Psoas muscle (tissue), 8 donors: Measurements from ENCODE around the gene ZNG1A. TPM values are rescaled to one million over a fixed set of nuclear protein-coding genes. Genes with fewer than 3 reads are reported as not detected.
"Not testable (repeated sequence)": the region's sequence is repeated elsewhere in the genome, so short reads cannot be mapped to it uniquely, and the experiment has no call there.

Experiments used
- ATAC-seq, 4 donors: fragments of 200-7000 bp; cut with Tn5 transposase; one replicate each; pipeline ENCODE4 v1.9.1; 2020; ENCODE audit warnings: moderate library complexity in 3 of 4, mild to moderate bottlenecking in 2 of 4
- DNase-seq, 2 donors: peaks; one replicate each; pipeline ENCODE4 v3.0.0-alpha.2; 2020
- H3K27ac ChIP-seq: fragments of 200-600 bp; one replicate; pipeline ENCODE4 v1.8.0; 2022
- H3K27me3 ChIP-seq, 3 donors: fragments of 200-600 bp in 1 of 3; one replicate each; pipeline versions ENCODE4 v1.6.1 to v1.8.0; 2013 to 2022; ENCODE audit warnings: low read length in 2 of 3, mild to moderate bottlenecking in 2 of 3, moderate library complexity in 1 of 3; ENCODE audit not compliant: insufficient read depth in 3 of 3
- H3K36me3 ChIP-seq, 2 donors: fragments of 200-600 bp in 1 of 2; one replicate each; pipeline versions ENCODE4 v1.6.1 to v1.8.0; 2013 to 2022; ENCODE audit warnings: low read depth in 1 of 2, mild to moderate bottlenecking in 1 of 2, moderate library complexity in 1 of 2; ENCODE audit not compliant: insufficient read depth in 1 of 2
- H3K4me1 ChIP-seq: fragments of 200-600 bp; one replicate; pipeline ENCODE4 v1.8.0; 2022
- H3K4me3 ChIP-seq: fragments of 200-600 bp; one replicate; pipeline ENCODE4 v1.8.0; 2022; ENCODE audit warnings: mild to moderate bottlenecking
- H3K9me3 ChIP-seq: fragments of 200-600 bp; one replicate; pipeline ENCODE4 v1.8.0; 2022
- WGBS, 3 donors: extraction: QIAGEN DNeasy Blood & Tissue Kit; methylation state at CpG; one replicate each; pipeline versions ENCODE4 v1.1.6 to v1.1.7; 2013; 5-methylcytosine and 5-hydroxymethylcytosine counted together
- intact Hi-C, 2 donors: fragments of 100-400 bp; cut with DNase I; formaldehyde crosslinking; loops; one replicate each; pipeline versions ENCODE4 v1.11.0 to v1.14.2; 2022
- polyA plus RNA-seq, 3 donors: library from polyadenylated mRNA; stranded (reverse); fragments of 200-250 nt; gene quantifications; one replicate each; pipeline ENCODE4 v1.2.3, GENCODE V29; 2013
- total RNA-seq, 4 donors: library from RNA; stranded (reverse); fragmentation: NEBNext Ultra II Directional in 2 of 4; extraction: Animal tissue kit (Norgen Biotek cat#: 25700) in 2 of 4; gene quantifications; one replicate each; pipeline versions ENCODE4 v1.2.1 to v1.2.4, GENCODE V29; 2021 to 2023
- TF ChIP-seq, protein P1 (sequence below): fragments of 200-600 bp; IDR thresholded peaks from one replicate; pipeline ENCODE4 v1.8.0; 2022; ENCODE audit warnings: antibody characterized with exemption
- donor health status: healthy with polysubstance abuse.
- donor health status: DM: no; HTN: no; CAD: no; lungs with moderate emphysema.
- donor health status: Bipolar disorder and iron deficiency.
- donor health status: healthy.
- donor health status: DM: yes; HTN: yes; CAD: no.
- donor health status: DM: no; HTN: no; CAD: no.
- donor health status: DM: no; HTN: no; CAD: no.
- donor health status: DM: yes; HTN: yes; CAD: no.

The ZNG1A gene
- total and polyA plus RNA-seq, 7 donors = 12.0 to 38.4 (median 17.7) TPM

DNA sequence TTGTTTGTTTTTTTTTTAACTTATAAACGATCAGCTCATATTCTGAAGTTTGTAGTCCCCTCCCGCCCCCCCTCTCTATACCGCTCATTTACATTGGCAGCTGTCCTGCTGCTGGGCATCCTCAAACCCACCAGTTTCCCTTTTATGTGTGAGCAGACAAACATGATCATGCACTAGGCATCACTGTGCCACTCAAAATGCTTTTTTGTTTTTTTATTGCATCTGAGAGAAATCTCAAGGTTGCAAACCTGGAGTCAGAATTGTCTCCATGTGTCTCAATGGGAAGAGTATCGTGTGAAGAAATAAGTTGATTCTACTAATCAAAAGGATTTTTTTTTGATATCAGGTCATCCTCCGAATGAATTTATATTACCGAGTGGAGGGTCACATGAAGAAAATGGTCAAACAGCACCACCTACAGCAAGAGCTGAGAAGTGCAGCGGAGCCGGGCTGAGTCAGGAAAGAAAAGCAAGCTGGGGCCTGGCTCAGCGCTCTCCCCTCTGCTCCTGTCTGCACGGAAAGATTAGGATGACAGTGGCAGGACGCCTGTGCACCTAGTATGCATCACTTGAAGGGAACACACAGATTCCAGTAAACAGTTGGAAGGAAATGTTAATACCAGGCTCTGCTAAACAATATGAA lies 90.3 kb downstream of the ZNG1A start:
- H3K36me3 ChIP-seq = not testable (repeated sequence)
- TF ChIP-seq, protein P1, sequence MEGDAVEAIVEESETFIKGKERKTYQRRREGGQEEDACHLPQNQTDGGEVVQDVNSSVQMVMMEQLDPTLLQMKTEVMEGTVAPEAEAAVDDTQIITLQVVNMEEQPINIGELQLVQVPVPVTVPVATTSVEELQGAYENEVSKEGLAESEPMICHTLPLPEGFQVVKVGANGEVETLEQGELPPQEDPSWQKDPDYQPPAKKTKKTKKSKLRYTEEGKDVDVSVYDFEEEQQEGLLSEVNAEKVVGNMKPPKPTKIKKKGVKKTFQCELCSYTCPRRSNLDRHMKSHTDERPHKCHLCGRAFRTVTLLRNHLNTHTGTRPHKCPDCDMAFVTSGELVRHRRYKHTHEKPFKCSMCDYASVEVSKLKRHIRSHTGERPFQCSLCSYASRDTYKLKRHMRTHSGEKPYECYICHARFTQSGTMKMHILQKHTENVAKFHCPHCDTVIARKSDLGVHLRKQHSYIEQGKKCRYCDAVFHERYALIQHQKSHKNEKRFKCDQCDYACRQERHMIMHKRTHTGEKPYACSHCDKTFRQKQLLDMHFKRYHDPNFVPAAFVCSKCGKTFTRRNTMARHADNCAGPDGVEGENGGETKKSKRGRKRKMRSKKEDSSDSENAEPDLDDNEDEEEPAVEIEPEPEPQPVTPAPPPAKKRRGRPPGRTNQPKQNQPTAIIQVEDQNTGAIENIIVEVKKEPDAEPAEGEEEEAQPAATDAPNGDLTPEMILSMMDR = peak; percentile 8
- ATAC-seq = peak; percentile 87 to 98 (median 92)

DNA sequence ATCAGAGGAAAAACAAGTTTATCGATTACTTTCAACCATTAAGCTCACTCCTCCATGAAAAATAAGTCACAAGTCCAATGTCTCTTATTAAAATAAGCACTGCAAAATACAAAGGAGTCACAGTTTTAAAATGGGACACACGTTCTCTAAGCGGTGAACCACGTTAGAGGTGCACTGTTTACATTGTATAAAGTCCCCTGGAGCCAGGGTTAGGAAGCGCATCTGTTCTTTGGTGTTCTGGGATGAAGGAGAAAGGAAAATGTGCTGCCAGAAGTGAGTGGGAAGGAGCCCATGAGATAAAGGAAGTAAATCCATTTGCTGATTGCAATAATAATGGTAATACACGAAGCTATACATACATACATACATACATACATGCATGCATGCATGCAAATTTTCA lies 91.0 kb downstream of the ZNG1A start:
- DNase-seq, intact Hi-C loops, H3K27ac ChIP-seq, ATAC-seq, H3K36me3 ChIP-seq, H3K4me3 ChIP-seq, H3K4me1 ChIP-seq, H3K27me3 ChIP-seq, H3K9me3 ChIP-seq: not testable (repeated sequence)
- 36 to 48% (median 45%) methylated on average over 4 to 5 of the region's 6 CpGs for WGBS, 3 donors

More for the DNA sequence above, 90.3 kb downstream of the ZNG1A start:
- H3K4me3 ChIP-seq, H3K9me3 ChIP-seq, H3K27me3 ChIP-seq, H3K27ac ChIP-seq, DNase-seq, intact Hi-C loops, H3K4me1 ChIP-seq: not testable (repeated sequence)
- 8 to 13% (median 13%) methylated on average over 4 to 5 of the region's 11 CpGs for WGBS, 3 donors

DNA sequence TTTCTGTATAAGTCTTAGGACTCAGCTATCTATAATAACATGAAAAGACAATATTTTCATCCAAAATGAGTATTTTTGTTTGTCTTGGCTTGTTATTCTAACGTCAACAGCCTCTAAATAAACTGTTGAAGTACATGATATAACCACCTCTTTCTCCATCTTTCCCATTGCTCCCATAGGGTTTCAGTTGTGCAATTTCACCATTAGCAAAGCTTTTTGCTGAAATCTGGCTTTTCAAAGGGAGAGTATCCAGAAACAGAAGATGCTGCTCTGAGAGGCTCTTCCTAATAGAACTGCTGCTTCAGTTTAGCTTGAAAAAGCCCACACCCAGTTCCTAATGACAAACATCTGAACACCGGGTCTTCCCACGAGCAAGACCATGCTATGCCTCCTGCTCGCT lies 91.8 kb downstream of the ZNG1A start:
- ATAC-seq, H3K27ac ChIP-seq, H3K4me3 ChIP-seq, H3K4me1 ChIP-seq, H3K36me3 ChIP-seq, DNase-seq, H3K9me3 ChIP-seq, intact Hi-C loops, H3K27me3 ChIP-seq: not testable (repeated sequence)
- 27 to 36% (median 30%) methylated on average over 2 of the region's 4 CpGs for WGBS, 3 donors

DNA sequence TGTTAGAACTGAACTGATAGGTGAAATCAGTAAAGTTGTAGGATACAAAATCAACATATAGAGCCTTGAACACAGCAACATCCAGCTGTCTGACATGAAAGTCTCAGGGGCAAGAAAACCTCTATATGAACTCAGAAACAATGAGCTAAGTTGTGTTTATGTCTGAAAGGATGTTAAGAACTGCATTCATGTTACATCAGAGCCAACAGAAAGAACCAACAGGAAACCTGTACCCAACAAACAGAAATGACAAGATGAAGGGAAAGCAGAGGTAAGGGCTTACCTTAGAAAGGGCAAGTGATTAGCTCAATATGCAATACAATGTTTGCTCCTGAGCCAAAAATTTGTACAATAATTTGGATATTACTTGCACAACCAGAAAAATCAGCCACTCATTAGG lies 92.2 kb downstream of the ZNG1A start:
- H3K4me3 ChIP-seq, intact Hi-C loops, H3K4me1 ChIP-seq, H3K9me3 ChIP-seq, H3K36me3 ChIP-seq, H3K27me3 ChIP-seq, DNase-seq, ATAC-seq, H3K27ac ChIP-seq: not testable (repeated sequence)

DNA sequence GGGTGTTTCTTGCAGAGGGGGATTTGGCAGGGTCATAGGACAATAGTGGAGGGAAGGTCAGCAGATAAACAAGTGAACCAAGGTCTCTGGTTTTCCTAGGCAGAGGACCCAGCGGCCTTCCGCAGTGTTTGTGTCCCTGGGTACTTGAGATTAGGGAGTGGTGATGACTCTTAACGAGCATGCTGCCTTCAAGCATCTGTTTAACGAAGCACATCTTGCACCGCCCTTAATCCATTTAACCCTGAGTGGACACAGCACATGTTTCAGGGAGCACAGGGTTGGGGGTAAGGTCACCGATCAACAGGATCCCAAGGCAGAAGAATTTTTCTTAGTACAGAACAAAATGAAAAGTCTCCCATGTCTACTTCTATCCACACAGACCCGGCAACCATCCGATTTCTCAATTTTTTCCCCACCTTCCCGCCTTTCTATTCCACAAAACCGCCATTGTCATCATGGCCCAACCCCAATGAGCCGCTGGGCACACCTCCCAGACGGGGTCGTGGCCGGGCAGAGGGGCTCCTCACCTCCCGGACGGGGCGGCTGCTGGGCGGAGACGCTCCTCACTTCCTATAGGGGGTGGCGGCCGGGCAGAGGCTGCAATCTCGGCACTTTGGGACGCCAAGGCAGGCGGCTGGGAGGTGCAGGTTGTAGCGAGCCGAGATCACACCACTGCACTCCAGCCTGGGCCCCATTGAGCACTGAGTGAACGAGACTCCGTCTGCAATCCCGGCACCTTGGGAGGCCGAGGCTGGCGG lies 95.7 kb downstream of the ZNG1A start:
- H3K4me1 ChIP-seq, H3K9me3 ChIP-seq, DNase-seq, intact Hi-C loops, H3K27me3 ChIP-seq, ATAC-seq, H3K27ac ChIP-seq, H3K4me3 ChIP-seq, H3K36me3 ChIP-seq: not testable (repeated sequence)
- WGBS, 3 donors = 86 to 91% (median 87%) methylated on average over 27 to 30 of the region's 31 CpGs

DNA sequence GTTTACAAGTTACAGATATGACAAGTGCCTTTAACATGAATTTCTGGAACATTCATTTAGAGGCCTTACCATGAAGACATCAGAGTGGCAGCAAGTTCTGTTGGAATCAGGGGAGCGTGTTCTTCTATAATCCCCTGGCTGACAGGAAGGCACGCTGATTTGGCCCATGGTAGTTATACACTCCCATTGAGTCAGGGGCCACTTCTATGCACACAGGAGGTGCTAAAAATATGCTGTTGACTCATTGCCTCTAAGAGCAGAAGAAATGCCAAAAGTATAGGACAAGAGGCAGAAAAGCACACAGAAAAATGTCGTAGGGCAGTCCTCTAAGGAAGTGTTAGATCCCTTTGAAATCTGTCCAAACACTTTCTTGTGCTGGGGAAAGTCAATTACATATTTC lies 100.5 kb downstream of the ZNG1A start:
- peak in 3 of 4 donors; percentile 58 to 71 (median 68) for ATAC-seq
- H3K9me3 ChIP-seq, intact Hi-C loops, H3K27ac ChIP-seq, DNase-seq, H3K4me1 ChIP-seq, H3K36me3 ChIP-seq, H3K27me3 ChIP-seq, H3K4me3 ChIP-seq: not testable (repeated sequence)
- WGBS, 3 donors = 44 to 76% (median 63%) methylated on average over 3 of the region's 3 CpGs

DNA sequence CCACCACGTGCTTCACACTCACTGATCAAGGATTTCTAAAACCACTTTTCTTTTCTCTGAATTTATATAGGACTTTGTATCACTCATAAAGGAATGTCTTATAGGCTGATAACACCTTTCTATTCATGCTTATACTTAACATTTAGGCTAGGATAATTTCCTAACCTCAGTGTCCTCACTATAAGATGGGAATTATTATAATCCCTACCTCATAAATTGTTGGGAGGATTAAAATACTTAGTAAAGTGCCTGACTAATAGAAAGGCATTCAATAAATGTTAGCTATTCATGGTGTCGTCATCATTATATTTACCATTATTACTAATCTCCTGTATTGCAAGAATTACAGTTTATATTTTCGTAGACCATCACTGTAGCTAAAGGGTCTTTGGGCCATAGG lies 102.5 kb downstream of the ZNG1A start:
- H3K27me3 ChIP-seq, intact Hi-C loops, H3K4me1 ChIP-seq, H3K27ac ChIP-seq, H3K4me3 ChIP-seq, ATAC-seq, H3K36me3 ChIP-seq, DNase-seq, H3K9me3 ChIP-seq: not testable (repeated sequence)
- 84 to 96% (median 89%) methylated on average over 3 of the region's 3 CpGs for WGBS, 3 donors

DNA sequence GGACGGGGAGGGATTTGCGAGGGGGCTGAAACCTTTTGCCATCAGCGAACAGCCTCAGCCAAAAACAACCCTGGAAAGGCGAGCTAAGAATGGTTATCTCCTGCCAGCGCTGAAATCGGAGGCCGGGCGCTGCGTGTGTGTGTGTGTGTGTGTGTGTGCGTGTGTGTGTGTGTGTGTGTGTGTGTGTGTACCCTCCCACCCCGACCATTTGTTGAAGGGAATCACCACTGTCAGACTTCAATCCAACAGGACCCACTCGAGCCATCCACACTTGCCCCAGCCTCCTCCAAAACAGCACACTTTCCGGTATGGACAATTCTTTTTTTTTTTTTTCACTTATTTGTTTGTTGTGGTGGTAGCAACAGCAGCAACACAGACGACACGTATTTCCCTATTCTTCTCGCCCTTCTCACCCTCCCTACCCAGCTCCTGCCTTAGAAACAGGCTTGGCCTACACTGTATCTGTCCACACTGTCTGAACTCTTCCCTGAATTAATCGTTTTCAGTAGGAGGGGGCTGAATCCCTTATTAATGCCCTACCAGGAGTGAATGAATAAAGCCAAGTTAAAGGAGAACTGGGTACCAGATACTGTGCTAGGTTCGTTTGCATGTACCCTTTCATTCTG lies 104.8 kb downstream of the ZNG1A start:
- H3K36me3 ChIP-seq, H3K4me1 ChIP-seq, H3K27me3 ChIP-seq, H3K9me3 ChIP-seq, H3K27ac ChIP-seq, intact Hi-C loops, DNase-seq: not testable (repeated sequence)
- peak overlapping the region; percentile 65 for H3K4me3 ChIP-seq
- peak in 3 of 4 donors; percentile 33 to 56 (median 38) for ATAC-seq
- 15 to 21% (median 15%) methylated on average over 9 to 18 of the region's 18 CpGs for WGBS, 3 donors

DNA sequence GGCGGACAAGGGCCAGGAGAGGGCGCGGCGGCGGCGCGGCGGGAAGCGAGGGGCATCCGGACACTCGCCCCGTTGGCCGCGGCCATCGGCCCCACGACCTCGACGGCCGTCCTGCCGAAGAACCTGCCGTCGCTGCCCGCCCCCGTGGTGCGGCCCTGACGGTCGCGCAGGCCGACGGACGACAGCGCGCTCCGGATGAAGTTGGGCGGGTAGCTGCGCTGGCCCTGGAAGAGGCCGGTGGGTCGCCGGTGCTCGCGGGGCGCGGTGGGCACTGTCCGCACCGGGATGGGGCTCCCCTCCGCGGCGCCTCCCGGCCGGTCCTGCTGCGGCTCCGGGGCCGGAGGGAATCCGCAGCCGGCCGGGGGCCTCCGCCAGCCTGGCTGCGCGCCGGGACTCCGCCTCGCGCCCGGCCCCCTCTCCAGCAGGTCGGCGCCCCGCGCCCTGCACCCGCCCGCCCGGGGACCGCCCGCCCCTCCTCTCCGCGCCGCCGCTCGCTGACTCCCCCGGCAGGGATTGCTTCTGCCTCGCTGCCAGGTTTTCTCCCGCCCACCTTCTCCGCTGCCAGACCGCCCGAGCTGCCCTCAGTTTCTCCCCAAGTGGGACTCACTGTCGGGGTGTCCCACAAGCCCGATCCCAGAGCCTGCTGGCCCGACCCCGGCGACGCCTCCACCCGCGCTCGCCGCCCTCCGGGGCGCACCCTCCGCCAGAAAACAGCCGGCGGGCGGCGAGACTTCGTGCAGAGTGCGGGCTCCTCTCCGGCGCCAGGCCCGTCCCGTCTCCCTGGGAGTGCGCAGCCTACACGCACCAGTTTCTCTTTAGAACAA lies 105.6 kb downstream of the ZNG1A start:
- not testable (repeated sequence) for H3K27ac ChIP-seq
- DNase-seq = peak; percentile 14 to 52

More for the DNA sequence above, 105.6 kb downstream of the ZNG1A start:
- intact Hi-C loops, H3K27me3 ChIP-seq, H3K4me1 ChIP-seq, H3K9me3 ChIP-seq, H3K36me3 ChIP-seq: not testable (repeated sequence)
- H3K4me3 ChIP-seq = peak overlapping the region; percentile 65
- ATAC-seq = peak; percentile 41 to 70 (median 50)
- 1% methylated on average over 51 to 108 of the region's 109 CpGs for WGBS, 3 donors
